ENCODE measurements around the gene MLKL. TPM values are rescaled to one million over a fixed set of nuclear protein-coding genes. Genes with fewer than 3 reads are reported as not detected.

The MLKL gene
- polyA plus RNA-seq, 3 donors = 33.6 to 136 (median 37.8) TPM

GRCh38 chr16:74740795-74741304 is 40.2 kb upstream of the MLKL start:
- TF ChIP-seq CTCF (IDR thresholded peaks at IDR 0.05) = no peak
- intact Hi-C loops (cut with micrococcal nuclease) = no loop called here
- Histone ChIP-seq H3K4me1 (ENCODE audit: control insufficient read depth in 1 of 2, insufficient read depth in 2 of 2, low read length in 2 of 2) (no peaks in the 10 kb centered on the region), H3K9me3 (replicated peaks in 1 of 2; ENCODE audit: control insufficient read depth in 1 of 2, insufficient read depth in 1 of 2, low read length in 2 of 2) (no peaks in the 10 kb centered on the region), H3K27ac (ENCODE audit: low read depth in 1 of 2, low read length in 2 of 2) (no peak overlapping the region), H3K79me2 (ENCODE audit: insufficient read depth, low read length) (no peaks in the 10 kb centered on the region), H3K27me3 (ENCODE audit: control insufficient read depth in 2 of 2, insufficient read depth in 2 of 2, low read length in 2 of 2) (no peaks in the 10 kb centered on the region), H3K4me3 (replicated peaks in 1 of 3; ENCODE audit: low read depth in 2 of 3, low read length in 3 of 3) (no peak overlapping the region), H3K9ac (ENCODE audit: insufficient read depth, low read length, poor library complexity, severe bottlenecking) (no peak overlapping the region), H4K20me1 (ENCODE audit: insufficient read depth, low read length) (no peaks in the 10 kb centered on the region), H3K4me2 (replicated peaks; ENCODE audit: extremely low read depth, low read length, poor library complexity, severe bottlenecking) (no peak overlapping the region), H3K36me3 (replicated peaks in 1 of 2; ENCODE audit: control insufficient read depth in 1 of 2, insufficient read depth in 2 of 2, low read length in 2 of 2) (no peaks in the 10 kb centered on the region), H2AFZ (ENCODE audit: insufficient read depth, low read depth, low read length, poor library complexity, severe bottlenecking) (no peak overlapping the region)
- Mint-ChIP-seq H3K27ac (no peak overlapping the region), H3K4me3 (no peak overlapping the region), H3K27me3 (ENCODE audit: low read depth in 3 of 3) (peaks cover 9 to 10% (median 9%) of the 10 kb centered on the region in 3 donors), H3K36me3 (no peaks in the 10 kb centered on the region), H3K4me1 (peaks cover 5% of the 10 kb centered on the region), H3K9me3 (peaks cover 0 to 2% (median 0%) of the 10 kb centered on the region in 7 donors)
- DNase-seq = no peak
- 87% methylated on average over 13 of the region's 13 CpGs for WGBS (ENCODE audit: insufficient coverage)

- Mint-ChIP-seq H3K9me3 (peaks cover 0 to 2% (median 0%) of the 10 kb centered on the region in 7 donors), H3K4me1 (peaks cover 5% of the 10 kb centered on the region), H3K36me3 (no peaks in the 10 kb centered on the region), H3K27ac (no peak overlapping the region), H3K27me3 (ENCODE audit: low read depth in 3 of 3) (peaks cover 9 to 10% (median 9%) of the 10 kb centered on the region in 3 donors), H3K4me3 (no peak overlapping the region)
- Histone ChIP-seq H3K9ac (ENCODE audit: insufficient read depth, low read length, poor library complexity, severe bottlenecking) (no peak overlapping the region), H2AFZ (ENCODE audit: insufficient read depth, low read depth, low read length, poor library complexity, severe bottlenecking) (no peak overlapping the region), H3K9me3 (replicated peaks in 1 of 2; ENCODE audit: control insufficient read depth in 1 of 2, insufficient read depth in 1 of 2, low read length in 2 of 2) (no peaks in the 10 kb centered on the region), H3K36me3 (replicated peaks in 1 of 2; ENCODE audit: control insufficient read depth in 1 of 2, insufficient read depth in 2 of 2, low read length in 2 of 2) (no peaks in the 10 kb centered on the region), H3K4me3 (replicated peaks in 1 of 3; ENCODE audit: low read depth in 2 of 3, low read length in 3 of 3) (no peak overlapping the region), H3K79me2 (ENCODE audit: insufficient read depth, low read length) (no peaks in the 10 kb centered on the region), H3K27me3 (ENCODE audit: control insufficient read depth in 2 of 2, insufficient read depth in 2 of 2, low read length in 2 of 2) (no peaks in the 10 kb centered on the region), H4K20me1 (ENCODE audit: insufficient read depth, low read length) (no peaks in the 10 kb centered on the region), H3K27ac (ENCODE audit: low read depth in 1 of 2, low read length in 2 of 2) (no peak overlapping the region), H3K4me1 (ENCODE audit: control insufficient read depth in 1 of 2, insufficient read depth in 2 of 2, low read length in 2 of 2) (no peaks in the 10 kb centered on the region), H3K4me2 (replicated peaks; ENCODE audit: extremely low read depth, low read length, poor library complexity, severe bottlenecking) (no peak overlapping the region)
- no peak for TF ChIP-seq CTCF (IDR thresholded peaks at IDR 0.05)
- 92% methylated on average over 6 of the region's 6 CpGs for WGBS (ENCODE audit: insufficient coverage)
- DNase-seq = no peak
- intact Hi-C loops (cut with micrococcal nuclease) = no loop called here
Measured at GRCh38 chr16:74739275-74739674, 38.6 kb upstream of the MLKL start.
